HG02973 (cell line): ENCODE data around the gene HSD11B1.
A peak's percentile ranks its signal among the peaks of the same experiment; 100 is the strongest.

Experiments
- ATAC-seq: cut with Tn5 transposase; IDR thresholded peaks from one replicate; pipeline ENCODE4 v1.9.1; 2021; ENCODE audit warnings: moderate library complexity; ENCODE audit not compliant: unreplicated experiment

HSD11B1 gene

DNA sequence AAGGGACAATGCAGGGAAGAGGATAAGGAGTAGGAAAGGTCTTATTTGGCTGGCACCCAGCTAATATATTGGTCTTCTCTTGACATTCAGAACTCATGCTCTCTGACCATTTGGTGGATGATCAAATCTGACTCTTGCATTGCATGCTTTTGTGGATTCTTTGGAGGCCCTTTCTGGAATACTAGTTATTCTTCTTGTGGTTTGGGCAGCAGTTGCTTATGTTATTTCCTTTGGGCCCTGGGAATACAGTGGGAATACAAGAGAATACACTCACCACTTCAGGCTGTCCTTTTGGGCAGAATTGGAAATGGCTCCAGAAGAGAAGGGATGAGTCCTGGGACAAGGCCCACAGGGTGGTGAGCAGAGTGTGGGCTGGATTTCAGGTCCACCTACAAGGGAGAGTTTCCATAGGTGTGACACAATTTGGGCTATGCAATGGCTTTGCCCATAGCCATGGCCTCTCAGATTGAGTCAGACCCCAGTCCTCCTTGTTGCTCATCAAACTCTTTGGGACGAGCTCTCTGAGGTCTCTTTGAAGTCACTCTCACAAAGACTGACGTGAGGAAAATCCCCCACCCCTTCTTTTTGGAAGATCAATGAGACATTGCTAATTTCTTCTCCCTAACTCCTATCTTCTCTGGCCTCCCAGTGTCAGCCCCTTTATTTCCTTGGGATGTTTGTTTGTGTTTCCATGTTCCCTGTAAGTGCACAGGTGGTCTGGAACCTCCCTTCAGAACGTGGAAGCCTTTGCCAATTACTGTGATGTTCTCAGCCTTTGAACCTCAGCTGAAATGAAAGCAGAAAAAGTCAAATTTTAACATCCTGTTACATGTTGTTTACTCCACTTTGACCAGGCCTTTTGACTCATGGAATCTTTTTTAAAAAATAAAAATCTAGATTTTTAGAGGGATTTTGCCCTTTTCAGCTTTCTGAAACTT, 19.4 kb downstream of the HSD11B1 start:
- peak; percentile 50 for ATAC-seq

DNA sequence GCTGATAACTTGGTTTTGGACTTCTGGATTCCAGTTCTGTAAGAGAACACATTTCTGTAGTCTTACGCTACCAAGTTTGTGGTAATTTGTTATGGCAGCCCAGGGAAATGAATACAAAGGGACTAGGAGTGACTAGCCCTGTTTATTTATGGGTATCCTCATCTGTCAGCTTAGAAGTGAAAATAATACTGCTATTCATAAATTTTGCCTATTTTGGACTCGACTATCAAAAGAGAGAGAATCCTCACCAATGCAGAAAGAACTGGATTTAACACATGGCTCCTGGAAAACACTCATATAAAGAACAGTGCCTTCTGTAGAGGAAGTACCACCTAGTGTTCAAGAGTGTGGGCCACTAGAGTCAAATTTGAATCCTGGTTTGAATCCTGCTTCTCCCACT, 22.6 kb downstream of the HSD11B1 start:
- no peak for ATAC-seq

DNA sequence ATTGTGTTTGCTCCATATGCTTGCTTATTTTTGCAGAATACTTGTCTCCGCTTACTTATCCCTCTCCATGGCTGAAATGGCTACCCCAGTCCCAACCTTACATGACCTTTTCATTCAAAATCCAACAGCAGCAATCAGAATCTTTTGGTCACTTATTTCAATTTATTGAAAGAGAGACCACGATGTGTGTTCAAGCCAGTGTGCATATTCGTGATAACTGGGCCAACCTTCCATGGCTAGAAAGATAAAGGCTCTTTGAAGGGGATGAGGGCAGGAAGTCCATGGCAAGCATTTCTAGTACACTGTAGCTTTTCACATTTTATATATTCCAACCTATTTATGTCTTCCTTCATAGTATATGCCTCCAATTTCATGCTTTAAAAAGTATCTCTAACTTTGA, 23.1 kb downstream of the HSD11B1 start:
- ATAC-seq, result no peak

DNA sequence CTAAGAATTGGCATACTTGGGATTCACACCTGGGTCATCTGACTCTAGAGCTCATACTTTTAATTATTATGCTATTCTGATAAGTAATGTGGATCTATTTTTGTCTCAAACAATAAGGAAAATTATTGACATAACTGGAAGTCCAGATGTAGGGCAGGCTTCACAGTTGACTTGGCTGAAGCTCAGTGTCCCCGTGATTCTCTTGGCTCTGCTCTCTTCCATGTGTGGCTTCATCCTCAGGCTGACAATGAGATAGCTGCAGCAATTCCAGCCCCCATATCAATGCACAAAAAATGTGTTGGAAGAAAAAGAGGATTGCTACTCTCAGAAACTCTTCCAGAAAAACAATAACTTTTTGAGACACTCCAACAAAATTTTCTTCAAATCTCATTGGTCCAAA, 23.8 kb downstream of the HSD11B1 start:
- no peak for ATAC-seq

DNA sequence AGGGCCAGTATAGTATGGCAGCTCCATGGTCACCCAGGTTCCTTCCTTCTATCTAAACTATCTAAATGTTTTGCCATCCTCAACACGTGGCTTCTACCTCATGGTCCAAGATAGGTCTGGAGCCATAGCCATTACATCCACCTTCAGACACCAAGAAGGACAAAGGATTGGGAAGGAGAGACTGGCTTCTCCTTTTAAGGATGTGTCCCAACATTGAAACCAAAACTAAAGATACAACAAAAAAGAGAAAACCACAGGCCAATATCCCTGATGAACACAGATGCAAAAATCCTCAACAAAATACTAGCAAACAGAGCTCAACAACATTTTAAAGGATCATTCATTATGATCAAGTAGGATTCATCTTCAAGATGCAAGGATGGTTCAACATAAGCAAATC, 24.8 kb downstream of the HSD11B1 start:
- no peak for ATAC-seq

DNA sequence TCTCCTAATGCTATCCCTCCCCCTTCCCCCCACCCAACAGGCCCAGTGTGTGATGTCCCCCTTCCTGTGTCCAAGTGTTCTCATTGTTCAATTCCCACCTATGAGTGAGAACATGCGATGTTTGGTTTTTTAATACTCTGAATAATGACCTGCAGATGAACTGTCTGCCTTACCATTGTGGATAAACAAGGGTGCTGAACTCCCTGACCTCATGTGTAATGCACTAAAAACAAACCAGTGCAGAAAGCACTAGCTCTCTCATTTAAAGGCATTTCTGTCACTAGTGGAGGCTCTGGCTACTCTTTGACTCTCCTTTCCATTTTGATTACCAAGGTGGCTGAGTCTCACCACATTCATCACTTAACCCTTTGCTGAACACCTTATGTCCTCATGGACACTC, 28.1 kb downstream of the HSD11B1 start:
- ATAC-seq, result no peak

DNA sequence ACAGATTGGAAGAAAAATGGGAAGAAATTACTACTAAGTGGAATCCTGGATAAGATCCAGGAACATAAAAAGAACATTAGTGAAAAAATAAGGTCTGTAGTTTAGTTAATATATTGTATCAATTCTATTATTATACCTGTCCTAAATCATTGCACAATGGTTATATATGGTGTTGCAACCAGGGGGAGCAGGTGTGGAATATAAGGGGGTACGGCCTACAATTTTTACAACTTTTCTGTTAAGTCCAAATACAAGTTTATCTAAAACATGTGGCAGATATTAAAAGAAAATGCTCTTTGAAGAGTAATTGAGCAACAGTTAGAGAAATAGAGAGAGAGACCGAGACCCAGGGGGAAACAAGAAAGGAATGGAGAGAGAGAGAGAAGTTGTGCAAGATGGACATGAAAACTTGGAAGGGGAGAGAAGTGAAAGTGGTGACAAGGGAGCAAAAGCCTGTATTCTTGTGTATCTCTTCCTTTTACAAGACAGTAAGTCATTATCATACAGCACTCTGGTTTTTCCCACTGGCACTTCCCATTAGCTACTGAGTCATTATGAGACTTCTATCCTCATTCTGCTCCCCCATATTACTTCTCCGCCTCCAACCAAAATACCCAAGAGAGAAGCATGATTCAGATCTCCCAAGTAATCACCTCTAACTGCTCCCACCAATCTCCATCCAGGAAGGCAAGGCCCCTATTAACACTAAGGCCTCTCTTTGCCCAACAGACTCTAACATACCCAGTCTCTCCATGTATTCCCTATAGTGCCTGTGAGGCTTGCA, 29.0 kb downstream of the HSD11B1 start:
- ATAC-seq, result no peak

DNA sequence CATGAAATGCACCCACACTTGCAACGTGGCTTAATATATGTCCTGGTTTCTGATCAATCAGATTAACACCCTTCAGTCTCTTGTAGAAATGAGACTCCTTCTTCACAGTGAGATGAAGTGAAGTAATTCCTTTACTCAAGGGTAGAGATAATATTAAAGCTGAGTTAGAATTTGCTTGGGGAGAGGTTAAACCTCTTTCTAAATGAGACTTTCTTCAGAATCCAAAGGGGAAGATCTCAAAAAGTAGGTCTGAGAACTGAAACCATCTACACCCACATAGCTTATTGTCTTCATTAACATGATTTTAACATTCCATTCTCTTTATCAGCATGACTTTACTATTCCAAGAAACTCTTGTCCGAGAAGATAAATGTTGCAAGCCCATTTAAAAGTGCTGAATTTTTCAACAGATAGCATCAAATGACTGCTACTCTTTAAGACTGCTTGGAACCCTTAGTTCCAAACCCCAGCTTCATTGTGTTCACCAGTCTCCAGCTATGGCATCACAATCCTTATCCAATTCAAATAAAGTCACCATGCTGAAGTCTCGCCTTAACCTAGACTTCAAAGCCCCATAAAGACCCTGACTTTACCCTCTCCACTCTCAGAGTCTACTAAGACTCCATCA, 32.0 kb downstream of the HSD11B1 start:
- no peak for ATAC-seq

DNA sequence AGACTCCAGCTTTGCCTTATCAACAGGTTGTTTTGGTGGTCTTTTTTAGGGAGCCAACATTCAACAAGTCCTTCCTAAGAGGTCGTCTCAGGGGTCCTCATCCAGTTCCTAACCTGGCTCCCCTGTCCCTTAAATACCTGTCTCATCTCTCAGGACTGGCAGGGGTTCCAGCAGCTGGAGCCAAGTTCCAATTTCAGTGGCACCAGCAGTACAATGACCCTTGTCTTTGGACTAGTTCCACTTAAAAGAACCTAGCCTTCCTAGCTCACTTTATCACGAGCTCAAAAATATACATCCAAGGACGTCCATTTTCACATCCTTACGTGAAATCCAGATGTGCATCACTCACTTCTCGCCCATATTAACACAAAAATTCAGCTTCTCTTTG, 32.5 kb downstream of the HSD11B1 start:
- no peak for ATAC-seq

DNA sequence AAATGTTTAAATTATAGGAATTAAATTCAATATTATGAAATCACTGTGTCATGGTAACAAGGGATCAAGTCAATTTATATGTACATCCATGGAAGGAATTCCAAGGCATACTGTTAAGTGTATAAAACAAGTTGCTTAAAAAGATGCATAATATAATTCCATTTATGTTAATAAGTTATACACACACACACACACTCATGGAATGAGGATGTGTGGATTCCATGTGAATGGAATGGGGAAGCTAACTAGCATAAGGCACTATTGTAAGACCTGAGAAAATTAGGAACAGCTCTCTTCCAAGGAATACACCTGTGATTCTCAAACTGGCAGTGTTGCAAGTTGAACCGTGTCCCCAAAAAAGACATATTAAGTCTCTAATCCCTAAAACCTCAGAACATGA, 33.6 kb downstream of the HSD11B1 start:
- ATAC-seq, result no peak

DNA sequence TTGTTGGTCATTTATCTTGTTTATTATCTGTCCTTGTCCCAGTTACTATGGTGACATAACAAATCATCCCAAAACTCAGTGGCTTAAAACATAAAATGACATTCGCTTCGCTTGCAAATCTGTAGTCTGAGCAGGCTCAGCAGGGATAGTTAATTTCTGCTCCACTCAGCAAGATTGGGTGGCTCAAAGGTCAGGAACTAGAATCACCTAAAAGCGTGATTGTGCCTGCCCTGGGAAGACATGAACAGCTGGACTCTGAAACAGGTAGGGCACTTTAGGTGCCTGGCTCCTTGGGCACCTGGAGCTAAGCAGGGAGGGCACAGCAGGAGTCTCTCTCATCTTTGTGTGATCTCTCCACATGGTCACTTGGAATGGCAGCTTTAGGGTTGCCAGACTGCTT, 36.5 kb downstream of the HSD11B1 start:
- ATAC-seq, result no peak

DNA sequence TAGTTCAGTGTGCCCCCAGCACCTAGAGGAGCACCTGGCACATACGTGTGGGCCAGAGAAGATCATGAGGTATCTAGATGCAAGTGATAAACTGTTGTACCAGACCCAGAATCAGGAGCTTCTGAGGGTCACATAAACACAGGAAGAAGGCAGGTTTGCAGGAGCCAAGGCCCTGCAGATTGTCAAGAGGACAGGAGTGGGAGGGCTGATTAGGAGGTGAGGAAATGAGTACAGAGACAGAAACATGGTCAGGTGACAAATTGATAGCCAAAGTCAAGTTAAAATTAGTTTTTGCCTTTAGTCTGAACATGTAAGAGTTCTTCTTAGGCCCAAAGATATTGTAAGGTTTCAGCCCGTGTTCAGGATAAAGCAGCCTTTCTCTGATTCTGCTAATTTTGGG, 37.2 kb downstream of the HSD11B1 start:
- no peak for ATAC-seq

DNA sequence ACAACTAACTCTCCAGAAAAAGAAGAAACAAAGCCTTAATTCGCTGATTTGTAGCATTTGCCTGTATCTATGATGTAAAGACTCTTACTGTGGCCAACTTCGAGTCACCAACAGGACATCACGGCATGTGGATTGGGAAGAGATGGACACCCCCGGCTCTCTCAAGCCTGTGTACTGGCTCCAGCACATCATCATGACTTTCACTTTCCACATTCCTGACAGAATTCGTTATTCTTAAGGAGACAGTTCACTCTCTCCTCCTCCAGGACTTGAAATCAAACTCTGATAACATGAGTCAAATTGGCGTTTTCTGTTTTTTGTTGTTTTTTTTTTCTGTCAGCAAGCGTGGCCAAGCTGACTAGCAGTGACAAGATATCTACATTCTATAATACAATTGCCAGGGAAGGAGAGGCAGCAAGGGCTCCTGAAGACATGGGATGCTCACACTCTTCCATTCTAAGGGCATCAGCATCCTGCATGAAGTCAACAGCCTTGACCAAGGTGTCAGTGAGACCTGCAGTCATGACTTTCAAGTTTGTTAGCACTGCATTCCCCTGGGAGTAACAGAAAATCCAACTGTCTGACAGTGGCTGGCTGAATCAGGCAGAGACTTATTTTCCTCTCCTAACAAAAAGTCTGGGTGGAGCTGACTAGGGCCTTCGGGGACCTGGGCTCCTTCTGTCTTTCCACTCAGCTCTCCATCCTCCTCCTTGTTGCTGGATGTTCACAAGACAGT, 37.9 kb downstream of the HSD11B1 start:
- no peak for ATAC-seq

DNA sequence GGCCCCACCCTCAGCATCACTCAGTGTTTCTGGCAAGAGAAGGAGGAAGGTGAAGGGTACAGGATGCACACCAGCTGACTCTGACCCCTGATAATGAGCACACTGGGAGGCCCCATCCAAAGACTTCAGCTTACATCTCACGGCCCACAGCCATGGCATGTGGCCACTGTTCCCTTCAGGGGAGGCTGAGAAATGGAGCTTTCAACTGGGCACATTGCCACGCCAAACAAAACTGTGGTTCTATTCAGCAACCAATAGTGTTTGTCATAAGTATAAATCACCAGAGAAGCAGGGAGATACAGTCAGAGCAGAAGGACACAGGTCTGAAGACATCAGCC, 38.5 kb downstream of the HSD11B1 start:
- ATAC-seq, result no peak

DNA sequence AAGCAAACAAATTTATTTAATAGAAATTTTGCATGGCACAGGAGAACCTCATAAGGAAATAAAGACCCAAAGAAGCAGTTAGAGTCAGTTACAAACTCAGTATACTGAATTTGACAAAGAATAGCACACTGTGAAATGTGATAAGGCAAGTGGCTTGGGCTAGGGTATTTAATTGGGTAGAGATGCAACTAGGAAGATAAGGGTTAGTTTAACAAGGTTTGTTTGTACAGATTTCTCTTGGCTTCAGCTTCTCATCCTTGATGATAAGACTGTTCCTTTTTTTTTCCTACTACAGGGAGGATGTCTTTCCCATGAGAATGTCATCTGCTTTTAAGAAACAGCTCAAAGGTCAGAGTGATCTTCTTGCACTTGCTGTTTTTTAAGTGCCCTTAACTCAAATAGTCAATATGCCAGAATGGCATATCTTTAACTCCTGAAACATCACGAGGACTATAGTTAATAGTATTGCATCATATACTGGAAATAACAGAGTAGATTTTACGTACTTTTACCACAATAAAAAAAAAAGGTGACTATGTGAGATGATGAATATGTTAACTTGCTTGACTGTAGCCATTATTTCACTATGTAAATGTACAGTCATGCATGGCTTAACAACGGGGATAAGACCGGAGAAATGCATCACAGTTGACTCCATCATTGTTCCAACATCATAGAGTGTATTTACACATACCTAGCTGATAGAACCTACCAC, 42.0 kb downstream of the HSD11B1 start:
- no peak for ATAC-seq

DNA sequence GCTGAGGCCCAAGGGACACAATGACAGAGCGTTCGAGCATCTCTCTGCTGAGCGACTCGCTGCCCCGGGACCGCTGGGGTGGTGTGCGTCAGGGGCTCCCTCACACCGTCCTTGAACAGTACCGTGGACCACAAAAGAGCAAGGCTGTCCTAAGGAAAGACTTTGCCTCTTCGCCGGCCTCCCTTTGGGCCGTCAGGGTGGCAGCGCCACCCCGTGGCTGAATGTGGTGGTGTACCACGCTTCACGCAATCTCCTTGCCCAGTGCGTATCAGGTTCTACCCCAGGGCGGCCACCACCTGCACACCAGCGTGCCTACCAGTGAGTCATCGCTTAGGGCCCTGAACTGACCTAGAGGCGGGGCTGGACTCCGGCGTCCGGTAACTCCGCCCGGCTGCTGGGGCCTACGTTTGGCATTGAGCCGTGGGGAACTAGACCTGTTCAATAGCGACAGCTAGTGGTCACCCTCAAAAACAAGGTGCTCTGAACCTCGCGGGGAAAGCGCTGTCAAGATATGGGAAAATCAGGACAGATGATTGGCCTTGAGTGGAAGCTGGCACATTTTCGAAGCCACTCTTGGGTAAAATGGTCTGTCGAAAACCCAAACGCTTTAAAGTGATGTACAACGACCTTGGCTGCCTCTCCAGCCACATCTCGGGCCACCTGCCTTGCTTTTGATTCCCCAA, 43.1 kb downstream of the HSD11B1 start:
- ATAC-seq, result peak; percentile 58

DNA sequence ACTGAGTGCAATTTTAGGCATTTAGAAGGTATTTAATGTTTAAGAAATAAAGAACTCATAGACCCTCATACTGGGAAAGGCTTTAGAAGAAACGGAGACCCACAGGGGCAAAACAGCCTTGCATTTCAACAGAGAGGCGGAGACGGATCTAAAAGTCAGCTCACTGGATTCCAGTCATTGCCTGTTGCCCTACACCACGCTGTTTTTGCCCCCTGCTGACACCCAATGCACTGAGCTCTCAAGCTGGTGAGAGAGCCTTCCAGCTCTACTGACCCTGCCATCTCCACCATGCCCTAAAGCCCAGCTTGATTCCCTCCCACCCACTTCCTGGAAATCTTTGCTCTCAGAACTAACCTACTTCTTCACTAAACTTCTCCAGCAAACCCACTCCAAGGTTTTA, 44.0 kb downstream of the HSD11B1 start:
- no peak for ATAC-seq

DNA sequence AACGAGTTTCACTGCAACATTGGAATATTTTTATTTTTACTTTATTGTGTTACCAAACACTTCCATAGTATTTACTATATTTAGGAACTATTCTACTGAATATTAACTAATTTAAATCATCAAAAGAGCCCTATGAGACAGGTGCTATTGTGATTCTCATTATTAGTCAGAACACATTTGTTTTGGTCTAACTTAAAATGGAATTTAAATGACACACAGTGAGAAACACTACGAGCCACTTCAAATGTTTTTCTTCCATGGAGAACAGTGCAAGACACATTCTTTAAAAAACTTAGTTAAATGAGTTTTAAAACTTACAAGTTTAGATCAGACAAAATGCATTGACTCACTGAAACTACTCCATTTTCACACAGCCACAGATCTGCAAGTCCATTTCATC, 44.6 kb downstream of the HSD11B1 start:
- no peak for ATAC-seq

DNA sequence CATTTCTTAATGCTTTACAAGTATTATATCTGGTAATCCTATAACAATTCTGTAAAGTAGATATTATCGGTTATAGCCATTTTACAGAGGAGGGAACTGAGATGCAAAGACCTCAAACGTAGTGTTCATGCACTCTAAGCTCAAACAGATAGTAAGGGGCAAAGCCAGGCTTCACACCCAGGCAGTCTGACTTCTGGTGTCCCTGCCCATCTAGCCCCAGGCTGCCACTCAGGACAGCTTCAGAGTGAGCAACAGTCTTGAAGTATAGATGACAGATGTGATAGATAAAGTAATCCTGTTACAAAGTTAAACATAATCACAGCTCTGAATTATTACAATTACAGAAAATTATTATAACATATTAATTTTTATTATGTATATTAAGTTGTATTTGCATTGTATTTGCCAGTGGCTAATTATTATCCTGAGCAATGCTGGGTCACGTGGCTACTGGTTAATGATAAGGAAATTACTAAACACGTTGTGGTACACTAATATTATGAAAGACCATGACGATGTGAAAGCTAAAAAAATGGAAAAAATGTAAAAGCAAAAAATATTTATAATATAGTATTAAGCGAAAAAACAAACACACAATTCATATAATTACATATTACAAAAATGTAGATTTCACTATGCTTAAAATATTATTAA, 45.2 kb downstream of the HSD11B1 start:
- ATAC-seq, result no peak
